C4-2B (cell line): ENCODE results near the gene GABRA6.
"Not testable (repeated sequence)": the region's sequence is repeated elsewhere in the genome, so short reads cannot be mapped to it uniquely, and the experiment has no call there.

ENCODE experiments used
- H3K27ac ChIP-seq: fragments of 450-650 bp; 2 replicates; pipeline ENCODE4 v1.5.1; 2017
- ZFX ChIP-seq: fragments of 450-650 bp; IDR thresholded peaks from 2 replicates; pipeline ENCODE4 v1.6.1; 2017
- TF ChIP-seq, protein P1 (sequence below): fragments of 450-650 bp; conservative IDR thresholded peaks from 2 replicates; pipeline ENCODE4 v1.5.1; 2017; ENCODE audit warnings: mild to moderate bottlenecking

The GABRA6 gene

DNA sequence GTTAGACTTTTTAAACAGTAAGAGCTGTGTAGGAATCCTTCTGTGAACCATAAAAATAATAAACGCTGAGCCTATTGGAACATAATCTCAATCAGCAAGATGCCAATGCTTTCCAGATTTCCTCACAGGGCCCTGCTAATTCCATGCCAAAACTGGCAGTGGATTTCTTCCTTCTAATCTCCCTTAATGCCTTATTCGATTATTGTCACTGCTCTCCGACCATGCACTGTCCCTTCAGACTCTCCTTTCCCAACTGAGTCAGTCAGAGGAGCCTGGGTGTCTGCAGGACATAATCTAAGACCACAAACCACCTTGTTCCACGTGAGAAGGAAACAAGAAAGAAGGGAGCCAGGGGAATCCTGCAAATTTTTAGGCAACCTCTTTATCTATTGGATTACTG lies at the start of gene GABRA6:
TSS of gene GABRA6 (plus strand) at position 261 of the 400 bp plus-strand sequence. CDS start 269 bp downstream, outside the sequence.
- H3K27ac ChIP-seq: no peak within 1 kb of the TSS
- TF ChIP-seq, protein P1, sequence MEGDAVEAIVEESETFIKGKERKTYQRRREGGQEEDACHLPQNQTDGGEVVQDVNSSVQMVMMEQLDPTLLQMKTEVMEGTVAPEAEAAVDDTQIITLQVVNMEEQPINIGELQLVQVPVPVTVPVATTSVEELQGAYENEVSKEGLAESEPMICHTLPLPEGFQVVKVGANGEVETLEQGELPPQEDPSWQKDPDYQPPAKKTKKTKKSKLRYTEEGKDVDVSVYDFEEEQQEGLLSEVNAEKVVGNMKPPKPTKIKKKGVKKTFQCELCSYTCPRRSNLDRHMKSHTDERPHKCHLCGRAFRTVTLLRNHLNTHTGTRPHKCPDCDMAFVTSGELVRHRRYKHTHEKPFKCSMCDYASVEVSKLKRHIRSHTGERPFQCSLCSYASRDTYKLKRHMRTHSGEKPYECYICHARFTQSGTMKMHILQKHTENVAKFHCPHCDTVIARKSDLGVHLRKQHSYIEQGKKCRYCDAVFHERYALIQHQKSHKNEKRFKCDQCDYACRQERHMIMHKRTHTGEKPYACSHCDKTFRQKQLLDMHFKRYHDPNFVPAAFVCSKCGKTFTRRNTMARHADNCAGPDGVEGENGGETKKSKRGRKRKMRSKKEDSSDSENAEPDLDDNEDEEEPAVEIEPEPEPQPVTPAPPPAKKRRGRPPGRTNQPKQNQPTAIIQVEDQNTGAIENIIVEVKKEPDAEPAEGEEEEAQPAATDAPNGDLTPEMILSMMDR: no peak
- no peak for TF ChIP-seq ZFX

DNA sequence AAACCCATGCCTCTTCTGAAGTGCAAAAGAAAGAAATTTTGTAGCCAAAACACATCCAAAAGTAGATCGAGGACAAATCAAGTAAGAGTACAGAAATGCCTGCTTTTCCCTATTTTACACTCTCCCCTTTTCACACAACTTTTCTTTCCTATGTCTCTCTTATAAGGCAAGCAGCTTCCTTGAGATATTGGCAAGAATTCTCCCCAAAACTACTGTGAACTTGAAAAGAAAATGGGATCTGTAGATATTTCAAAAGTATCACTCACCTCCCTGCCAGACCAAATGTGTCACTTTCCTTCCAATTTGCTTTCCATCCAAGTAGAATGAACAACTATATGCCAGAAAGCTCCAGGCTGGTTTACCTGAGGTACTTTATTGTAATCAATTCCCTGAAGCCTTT lies 47.9 kb upstream of the GABRA6 start:
- TF ChIP-seq ZFX: no peak
- TF ChIP-seq, protein P1: no peak

DNA sequence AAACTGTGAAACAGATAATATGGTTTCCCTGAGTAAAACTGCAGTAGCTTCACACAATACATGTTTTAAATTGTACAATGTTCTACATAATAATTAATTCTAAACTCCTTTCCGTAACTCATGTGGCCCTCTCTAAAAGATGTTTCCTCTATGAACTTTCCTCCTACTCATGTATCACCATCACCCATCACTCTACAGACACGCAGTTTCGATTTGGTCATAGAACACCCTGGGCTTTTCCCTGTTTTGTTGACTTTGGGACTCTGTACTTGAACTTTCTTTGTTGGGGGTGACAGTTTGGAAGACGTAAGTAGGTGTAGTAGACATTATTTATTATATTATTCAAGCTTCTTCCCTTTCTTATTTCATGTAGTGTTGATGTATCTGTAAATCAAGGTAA lies 44.1 kb upstream of the GABRA6 start:
- H3K27ac ChIP-seq: no peak overlapping the region
- no peak for TF ChIP-seq ZFX
- TF ChIP-seq, protein P1: no peak

More for the DNA sequence above, 47.9 kb upstream of the GABRA6 start:
- H3K27ac ChIP-seq: no peak overlapping the region

DNA sequence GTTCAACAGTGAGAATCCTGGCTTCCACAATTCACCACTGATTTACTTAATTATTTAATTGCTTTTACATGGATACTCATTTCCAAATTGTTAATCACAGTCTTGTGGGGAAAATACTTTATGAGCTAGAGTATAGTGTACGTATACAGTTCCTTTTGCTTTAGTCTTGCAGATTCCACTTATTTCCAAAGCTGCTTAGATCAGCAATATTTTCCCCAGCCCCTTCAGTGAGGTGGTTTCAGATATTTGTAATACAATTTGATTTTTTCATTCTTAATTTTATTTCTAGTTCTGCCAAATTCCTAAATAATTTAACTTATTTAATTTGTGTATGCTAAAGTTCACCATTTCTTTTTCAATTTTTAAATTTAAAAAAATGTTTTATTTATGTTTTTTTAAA lies 40.3 kb upstream of the GABRA6 start:
- no peak overlapping the region for H3K27ac ChIP-seq
- TF ChIP-seq ZFX: no peak
- TF ChIP-seq, protein P1: no peak

DNA sequence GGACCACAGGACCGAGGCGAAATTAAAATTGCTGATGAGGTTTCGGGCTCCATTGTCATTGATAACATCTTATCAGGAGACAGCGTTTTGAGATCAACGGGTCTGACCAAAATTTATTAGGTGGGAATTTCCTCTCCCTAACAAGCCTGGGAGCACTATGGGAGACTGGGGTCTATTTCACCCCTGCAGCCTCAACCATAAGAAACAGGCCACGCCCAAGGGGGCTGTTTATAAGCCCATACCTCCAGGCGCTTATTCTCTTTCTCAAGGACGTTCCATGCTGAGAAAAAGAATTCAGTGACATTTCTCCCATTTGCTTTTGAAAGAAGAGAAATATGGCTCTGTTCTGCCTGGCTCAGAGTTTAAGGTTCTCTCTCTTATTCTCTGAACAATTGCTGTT lies 33.6 kb upstream of the GABRA6 start:
- not testable (repeated sequence) for H3K27ac ChIP-seq

DNA sequence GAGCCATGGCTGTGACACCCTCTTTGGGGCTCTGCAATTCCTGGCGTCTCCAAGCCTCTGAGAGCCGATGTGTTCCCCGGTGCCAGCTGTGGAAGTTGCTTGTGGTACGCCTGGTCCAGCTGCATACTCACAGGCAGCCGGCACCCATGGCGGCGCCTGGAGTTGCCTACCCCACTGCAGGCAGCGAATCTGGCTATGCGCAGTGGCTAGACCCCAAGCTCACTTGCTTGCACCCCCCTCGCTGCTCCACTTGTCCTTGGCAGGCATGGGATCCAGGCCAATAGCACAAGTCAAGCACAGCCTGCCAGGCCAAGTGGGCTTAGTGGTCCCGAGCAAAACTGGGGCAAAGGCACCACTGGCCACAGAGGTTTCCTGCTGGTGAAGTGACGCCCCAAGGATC lies 24.7 kb upstream of the GABRA6 start:
- no peak overlapping the region for H3K27ac ChIP-seq
- TF ChIP-seq, protein P1: no peak
- no peak for TF ChIP-seq ZFX

DNA sequence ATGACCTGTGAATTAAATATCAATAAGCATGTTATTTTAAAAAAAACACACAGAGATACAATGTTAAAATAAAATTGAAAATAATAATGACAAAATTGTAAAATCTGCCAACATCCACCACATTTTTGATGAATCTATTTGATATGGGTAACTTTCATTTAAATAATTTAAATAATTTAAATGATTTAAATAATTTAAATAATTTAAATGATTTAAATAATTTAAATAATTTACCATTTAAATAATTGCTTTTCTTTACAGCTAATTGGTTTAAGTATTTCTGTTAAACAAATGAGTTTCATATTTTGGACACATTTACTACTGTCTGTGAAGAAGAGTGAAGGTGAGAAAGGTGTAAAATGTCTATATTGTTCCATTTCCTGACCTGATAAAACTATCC lies 22.1 kb upstream of the GABRA6 start:
- no peak overlapping the region for H3K27ac ChIP-seq
- no peak for TF ChIP-seq ZFX
- TF ChIP-seq, protein P1: no peak

DNA sequence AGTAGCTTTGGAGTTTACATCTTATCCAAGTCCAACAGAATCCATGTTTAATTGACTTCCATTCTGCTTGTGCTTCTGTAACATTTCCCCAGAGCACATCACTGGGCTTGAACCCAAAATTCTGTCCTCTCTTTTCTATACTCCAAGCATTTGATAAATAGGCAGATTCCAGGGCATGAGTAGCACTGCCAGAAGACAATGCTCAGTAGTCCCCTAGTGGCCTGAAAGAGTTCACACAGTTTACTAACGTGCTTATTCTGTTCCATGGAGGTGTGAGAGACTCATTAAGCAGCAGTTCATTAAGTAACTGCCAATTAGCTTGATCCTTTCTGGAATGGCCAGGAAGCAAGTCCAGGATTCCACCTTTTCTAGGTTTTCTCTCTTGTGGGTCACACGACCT lies 9.4 kb upstream of the GABRA6 start:
- TF ChIP-seq, protein P1: peak; percentile 71
- no peak for TF ChIP-seq ZFX

More for the DNA sequence above, 9.4 kb upstream of the GABRA6 start:
- H3K27ac ChIP-seq: no peak overlapping the region
